NCI-H2081 (cell line): ENCODE results near the gene ASGR2.
"Not testable (repeated sequence)": the region's sequence is repeated elsewhere in the genome, so short reads cannot be mapped to it uniquely, and the experiment has no call there.

ENCODE experiments used
- DNase-seq, 2 experiments: peaks; one replicate each; lab custom pipeline; 2025; lab: John Stamatoyannopoulos, UW

Gene ASGR2

GRCh38 chr17:7098802-7099459 is 15.7 kb downstream of the ASGR2 start:
- no peak for DNase-seq

- DNase-seq, result no peak
Observed at GRCh38 chr17:7097940-7098339, 16.7 kb downstream of the ASGR2 start.

DNA sequence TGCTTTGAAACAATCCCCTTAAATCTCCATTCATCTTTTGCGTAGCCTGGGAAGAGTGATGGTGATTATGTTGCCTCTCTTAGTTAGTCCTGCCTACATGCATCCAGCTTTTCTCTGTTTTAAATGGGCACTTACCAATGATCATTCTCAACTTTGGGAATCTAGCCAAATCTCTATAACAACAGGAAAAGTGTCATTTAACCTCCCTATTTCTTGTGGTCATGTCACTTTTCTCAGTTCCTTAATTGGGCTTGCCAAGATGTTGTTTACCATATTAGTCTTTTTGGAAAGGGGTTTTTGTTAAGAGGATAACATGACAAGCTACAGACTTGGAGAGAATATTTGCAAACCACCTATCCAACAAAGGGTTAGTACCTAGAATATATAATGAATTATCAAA is 19.0 kb downstream of the ASGR2 start:
- no peak for DNase-seq

GRCh38 chr17:7094652-7095019 is 20.0 kb downstream of the ASGR2 start:
- DNase-seq, result no peak

GRCh38 chr17:7091311-7092005 is 23.2 kb downstream of the ASGR2 start:
- not testable (repeated sequence) for DNase-seq

DNA sequence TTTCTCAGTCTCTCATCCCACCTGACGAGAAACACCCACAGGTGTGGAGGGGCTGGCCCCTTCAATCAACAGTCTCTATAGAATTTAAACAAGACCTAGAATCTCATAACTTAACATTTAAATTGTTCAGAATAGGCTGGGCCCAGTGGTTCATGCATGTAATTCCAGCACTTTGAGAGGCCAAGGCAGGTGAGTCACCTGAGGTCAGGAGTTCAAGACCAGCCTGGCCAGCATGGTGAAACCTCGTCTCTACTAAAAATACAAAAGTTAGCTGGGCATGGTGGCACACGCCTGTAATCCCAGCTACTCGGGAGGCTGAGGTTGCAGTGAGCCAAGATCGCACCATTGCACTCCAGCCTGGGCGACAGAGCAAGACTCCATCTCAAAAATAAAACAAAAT is 25.1 kb downstream of the ASGR2 start:
- DNase-seq, result not testable (repeated sequence)

DNA sequence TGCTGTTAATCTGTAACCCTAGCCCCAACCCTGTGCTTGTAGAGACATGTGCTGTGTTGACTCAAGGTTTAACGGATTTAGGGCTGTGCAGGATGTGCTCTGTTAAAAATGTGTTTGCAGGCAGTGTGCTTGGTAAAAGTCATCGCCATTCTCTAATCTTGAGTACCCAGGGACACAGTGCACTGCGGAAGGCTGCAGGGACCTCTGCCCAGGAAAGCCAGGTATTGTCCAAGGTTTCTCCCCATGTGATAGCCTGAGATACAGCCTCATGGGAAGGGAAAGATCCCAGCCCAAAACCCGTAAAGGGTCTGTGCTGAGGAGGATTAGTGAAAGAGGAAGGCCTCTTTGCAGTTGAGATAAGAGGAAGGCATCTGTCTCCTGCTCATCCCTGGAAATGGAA is 26.2 kb downstream of the ASGR2 start:
- DNase-seq, result not testable (repeated sequence)

DNA sequence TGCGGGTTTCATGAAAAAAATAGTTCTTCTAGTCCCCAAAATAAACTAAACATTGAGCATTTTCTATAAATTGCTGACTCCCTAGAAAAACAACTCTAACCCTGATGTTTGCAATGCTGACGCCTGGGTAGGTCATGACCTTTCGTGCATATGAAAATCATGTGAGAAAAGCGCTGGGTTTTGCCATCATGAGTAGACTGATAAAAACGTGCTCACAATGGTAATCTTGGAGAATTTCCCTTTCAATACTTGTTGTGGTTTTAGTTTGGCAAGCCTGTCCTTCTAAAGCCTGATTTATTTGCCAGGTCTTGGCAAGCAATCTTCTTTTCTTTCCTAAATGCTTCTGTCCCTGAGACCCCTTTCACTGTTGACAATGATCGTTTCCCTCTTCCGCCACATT is 30.5 kb downstream of the ASGR2 start:
- DNase-seq, result no peak

- no peak for DNase-seq
Observed at GRCh38 chr17:7083592-7083991, 31.0 kb downstream of the ASGR2 start.

DNA sequence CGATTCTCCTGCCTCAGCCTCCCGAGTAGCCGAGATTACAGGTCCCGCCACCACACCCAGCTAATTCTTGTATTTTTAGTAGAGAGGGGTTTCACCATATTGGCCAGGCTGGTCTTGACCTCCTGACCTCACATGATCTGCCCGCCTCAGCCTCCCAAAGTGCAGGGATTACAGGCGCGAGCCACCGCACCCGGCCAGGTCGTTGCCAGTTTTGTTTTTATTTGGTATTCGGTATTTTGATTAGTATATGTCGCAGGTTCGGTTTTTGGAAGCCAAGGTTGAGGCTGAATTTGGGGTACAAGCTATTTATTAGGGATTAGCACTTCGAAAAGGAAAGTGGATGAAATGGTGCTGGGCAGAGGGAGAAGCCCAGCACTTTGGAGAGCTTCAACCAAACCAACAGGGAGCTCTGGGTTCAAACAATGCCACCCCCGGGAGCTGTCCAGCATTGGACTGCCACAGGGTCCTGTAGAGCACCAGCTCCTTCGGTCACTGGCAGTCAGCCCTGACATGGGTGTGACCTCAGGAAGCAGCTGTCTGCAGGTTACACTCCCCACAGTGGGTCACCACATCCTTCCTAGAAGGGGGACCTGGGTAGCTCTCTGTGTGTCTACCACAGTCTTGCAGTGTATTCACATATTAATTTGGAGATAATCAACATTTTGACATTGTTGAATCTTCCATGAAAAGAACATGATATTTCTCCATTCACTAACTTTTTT is 33.1 kb downstream of the ASGR2 start:
- DNase-seq, result no peak

GRCh38 chr17:7080456-7081041 is 34.1 kb downstream of the ASGR2 start:
- DNase-seq, result no peak

DNA sequence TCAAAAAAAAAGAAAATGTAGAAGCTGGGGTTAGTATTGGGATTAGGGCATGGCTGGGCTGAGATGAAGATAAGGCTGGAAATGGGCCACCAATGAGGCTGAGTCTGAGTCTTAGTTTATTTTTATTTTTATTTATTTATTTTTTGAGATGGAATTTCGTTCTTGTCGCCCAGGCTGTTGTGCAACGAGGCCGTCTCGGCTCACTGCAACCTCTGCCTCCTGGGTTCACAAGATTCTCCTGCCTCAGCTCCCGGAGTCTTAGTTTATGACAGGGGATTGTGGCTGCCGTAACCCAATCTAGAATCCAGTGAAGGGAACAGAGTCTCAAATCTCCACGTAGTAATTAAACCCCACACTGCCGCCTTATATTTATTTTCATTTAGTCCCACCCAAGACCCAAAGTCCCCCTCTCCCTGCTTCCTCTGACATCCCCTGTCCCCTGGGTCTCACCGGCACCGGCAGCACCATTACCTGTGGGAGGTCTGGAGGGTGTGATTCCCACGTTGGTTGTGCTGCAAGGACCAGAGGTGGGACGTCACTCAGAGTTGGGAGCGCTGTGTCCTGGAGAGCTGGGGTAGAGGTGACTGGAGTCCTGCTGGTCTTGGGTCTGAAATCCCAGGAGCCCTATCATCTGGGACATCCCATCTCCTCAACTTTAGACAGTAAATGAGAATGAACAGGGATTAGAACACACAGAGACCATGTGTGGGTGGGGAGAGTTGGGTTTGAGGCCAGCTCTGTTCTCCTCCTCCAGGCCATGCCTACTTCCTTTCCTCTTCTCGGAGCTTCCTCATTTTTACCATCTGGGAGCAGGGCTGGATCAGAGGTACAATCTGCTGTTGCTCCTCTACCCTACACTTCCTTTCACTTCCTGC is 34.8 kb downstream of the ASGR2 start, which contains the start of gene CLEC10A:
CLEC10A (minus strand) TSS at position 671 of the 875 bp plus-strand sequence. CDS start 1,439 bp downstream, outside the sequence.
- no peak for DNase-seq

GRCh38 chr17:7078711-7079110 is 35.9 kb downstream of the ASGR2 start:
- DNase-seq, result no peak

DNA sequence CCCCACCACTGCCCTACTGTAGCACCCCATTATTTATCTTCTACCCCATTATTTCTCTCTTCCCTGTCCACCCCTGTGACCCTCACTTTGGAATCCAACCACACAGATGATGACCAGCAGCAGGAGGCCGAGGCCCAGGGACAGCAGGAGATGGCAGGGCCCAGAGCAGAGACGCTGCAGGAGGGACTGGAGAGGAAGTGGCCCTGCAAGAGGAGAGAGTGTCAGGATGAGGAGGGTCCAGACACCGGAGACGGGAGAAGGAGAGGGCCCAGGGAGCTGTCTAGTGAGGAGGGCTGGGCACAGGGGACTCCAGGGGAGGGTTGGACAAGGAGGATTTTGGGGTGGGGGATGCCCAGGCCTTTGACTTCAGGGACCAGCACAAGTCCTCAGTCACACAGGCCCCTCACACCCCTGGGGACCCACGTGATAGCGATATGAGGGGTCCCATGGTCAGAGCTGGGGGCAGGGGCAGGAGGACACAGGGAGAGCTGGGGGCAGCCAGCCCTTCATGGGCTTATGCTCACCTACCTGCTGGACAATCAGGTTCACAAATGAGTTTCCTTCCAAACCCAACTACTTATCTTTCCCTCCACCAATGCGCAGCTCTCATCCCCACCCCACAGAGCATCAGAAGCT is 36.6 kb downstream of the ASGR2 start:
- no peak for DNase-seq

DNA sequence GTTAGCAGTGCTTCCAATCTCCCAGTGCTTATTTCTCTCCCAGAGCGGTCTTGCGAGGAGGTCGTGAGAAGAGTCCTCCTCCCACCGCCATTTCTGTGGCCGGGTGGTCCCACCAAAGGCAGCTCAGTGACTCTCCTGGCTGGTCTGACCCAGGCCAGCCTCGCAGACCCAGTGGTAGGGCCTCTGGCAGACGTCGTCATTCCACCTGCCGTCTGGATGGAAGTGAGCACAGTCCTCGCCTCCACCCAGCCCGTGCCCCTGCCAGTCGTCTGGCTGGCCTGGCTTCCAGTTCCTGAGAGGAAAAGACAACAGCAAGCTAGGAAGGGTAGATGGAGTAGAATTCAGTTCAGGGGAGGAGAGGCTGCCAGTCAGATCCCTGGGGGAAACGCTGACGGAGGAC is 39.7 kb downstream of the ASGR2 start:
- DNase-seq, result no peak

GRCh38 chr17:7072406-7072805 is 42.2 kb downstream of the ASGR2 start:
- DNase-seq, result no peak

GRCh38 chr17:7070712-7071111 is 43.9 kb downstream of the ASGR2 start:
- no peak for DNase-seq

DNA sequence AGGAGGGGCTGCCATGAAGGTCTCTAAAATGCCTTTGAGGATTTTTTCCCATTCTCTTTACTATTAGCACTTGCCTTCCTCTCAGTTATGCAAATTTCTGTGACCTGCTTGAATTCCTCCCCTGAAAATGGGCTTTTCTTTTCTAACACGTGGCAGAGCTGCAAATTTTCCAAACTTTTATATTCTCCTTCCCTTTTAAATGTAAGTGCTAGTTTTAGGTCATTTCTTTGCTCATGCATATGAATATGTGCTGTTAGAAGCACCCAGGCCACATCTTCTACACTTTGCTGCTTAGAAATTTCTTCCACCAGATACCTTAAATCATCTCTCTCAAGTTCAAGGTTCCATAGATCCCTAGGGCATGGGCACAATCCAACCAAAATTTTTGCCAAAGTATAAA is 46.4 kb downstream of the ASGR2 start:
- no peak for DNase-seq

- no peak for DNase-seq
Observed at GRCh38 chr17:7067198-7067597, 47.4 kb downstream of the ASGR2 start.

GRCh38 chr17:7064261-7064660 is 50.4 kb downstream of the ASGR2 start:
- DNase-seq, result no peak

GRCh38 chr17:7063518-7064094 is 51.0 kb downstream of the ASGR2 start:
- no peak for DNase-seq
